ENCODE data around the gene OBSCN. TPM values are rescaled to one million over a fixed set of nuclear protein-coding genes. Genes with fewer than 3 reads are reported as not detected.

OBSCN gene
- total RNA-seq, 1 donor from 2014 or later = 30.2 TPM

DNA sequence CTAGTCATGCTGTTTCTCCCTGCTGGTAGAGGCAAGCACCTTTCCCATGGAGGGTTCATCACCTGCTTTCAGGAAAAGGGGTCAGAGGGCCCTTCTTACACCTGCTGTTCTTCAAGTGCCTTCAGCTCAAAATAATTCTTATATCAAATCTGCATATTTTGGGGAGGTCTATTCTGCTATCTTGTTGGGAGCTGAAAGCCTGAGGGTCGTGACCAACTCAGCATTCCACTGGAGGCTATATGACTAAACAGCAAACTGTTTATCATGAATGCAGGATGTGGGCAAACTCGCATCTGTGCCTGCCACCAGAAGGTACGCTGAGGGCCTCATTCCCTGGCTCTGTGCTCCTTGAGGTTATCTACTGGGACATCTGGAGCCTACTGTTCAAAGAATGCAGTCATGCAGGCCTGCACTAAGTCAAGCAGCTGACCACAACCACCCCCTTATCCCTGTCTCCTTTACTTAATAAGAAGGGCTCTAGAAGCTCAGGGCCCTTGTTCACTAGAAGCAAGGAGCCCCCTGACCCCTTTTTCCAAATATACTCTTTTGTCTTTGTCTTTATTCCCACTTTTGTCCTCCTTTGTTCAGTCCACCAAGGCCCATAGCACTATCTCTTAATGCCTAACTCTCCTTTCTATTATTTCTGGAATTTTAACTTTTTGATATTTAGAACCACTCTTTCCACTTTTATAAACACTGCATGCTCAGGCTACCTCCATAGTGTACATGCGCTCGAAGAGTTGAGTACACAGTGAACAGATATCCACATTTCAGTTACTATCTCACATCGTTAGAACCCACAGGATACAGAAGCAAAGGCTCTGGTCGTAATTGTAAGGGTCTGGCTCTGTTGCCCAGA is 213.4 kb downstream of the OBSCN start:
- no peak for FAIRE-seq

DNA sequence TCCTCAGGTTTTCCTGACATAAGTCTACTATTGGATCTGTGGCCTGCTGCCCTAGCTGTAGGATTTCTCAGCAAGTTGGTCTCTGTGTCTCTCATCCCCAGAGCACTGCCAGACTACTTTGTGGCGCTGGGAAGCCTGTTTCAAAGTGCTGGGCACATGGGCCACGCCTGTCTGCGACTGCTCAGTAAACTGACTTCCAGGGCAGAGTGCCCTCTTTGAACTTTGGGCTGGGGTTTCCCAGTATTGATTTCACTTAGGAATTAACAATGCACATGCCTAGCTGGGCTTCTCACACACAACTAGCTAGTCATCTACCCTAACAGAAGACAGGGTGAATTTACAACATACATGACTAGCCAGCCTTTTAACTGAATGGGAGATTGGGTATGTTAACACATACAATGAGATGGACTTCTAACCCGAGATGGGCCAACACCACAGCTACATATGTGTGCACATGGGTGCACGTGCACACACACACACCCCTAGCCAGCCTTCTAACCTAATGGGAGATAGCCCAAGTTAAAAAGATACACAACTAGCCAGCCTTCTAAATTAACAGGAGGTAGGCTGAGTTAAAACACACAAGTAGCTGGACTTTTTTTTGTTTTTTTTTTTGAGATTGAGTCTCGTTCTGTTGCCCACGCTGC is 215.7 kb downstream of the OBSCN start:
- no peak for FAIRE-seq
- no peak for DNase-seq (ENCODE audit: low spot score in 2 of 2)

More for the DNA sequence above, 213.4 kb downstream of the OBSCN start:
- no peak for DNase-seq (ENCODE audit: low spot score in 2 of 2)

DNA sequence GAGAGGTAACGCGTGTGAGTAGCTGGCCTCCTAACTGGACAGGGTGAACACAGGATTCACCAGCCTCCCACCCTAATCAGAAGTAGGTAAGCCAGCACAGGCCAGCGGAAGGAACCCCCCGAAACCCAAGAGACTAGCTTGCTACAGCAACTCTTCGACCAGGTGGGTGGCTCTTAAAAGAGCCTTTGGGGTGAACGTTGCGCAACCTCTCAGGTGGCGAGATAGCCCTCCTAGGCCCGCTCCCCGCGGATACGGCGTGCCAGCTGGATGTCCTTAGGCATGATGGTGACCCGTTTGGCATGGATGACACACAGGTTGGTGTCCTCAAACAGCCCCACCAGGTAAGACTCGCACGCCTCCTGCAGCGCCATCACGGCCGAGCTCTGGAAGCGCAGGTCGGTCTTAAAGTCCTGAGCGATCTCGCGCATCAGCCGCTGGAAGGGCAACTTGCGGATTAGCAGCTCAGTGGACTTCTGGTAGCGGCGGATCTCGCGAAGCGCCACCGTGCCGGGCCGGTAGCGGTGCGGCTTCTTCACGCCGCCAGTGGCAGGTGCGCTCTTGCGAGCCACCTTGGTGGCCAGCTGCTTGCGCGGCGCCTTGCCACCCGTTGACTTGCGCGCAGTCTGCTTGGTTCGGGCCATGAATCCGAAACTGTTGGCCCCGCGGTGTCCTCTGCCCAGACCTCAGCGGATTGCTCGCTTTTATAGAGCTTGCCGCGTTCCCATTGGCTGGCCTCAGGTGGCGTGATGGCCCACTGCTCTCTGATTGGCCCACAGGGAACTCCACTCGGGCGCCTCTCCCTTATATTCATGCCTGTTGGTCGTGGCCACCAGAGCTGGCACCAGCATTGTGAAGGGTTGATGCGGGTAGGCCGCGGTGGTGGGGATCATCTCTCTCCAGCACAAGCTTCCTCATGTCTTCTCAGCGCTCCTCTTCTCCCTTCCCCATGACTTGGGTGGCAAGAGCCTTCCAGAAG is 217.1 kb downstream of the OBSCN start:
- FAIRE-seq = no peak
- no peak for DNase-seq (ENCODE audit: low spot score in 2 of 2)

DNA sequence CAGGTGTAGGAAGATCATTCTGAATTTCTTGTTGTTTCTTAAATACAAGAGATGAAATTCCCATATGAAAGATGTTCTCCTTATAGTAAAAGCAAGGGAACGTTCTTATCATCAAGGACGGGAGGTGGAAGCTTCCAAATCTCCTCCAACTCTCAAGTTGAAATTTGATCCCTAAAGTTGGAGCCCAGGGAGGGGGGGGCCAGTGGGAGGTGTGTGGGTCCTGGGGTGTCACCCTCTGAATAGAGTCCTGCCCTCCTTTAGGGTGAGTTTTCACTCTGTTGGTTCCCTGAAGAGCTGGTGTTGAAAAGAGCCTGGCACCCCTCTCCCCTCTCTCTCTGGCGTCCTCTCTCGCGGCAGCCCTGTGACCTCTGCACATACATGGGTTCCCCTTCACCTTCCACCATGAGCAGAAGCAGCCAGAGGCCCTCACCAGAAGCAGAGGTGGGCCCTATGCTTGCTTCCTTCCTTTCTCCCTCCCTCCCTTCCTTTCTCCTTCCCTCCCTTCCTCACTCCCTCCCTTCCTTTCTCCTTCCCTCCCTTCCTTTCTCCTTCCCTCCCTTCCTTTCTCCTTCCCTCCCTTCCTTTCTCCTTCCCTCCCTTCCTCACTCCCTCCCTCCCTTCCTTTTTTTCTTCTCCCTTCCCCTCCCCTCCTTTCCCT is 218.8 kb downstream of the OBSCN start:
- DNase-seq (ENCODE audit: low spot score in 2 of 2) = no peak
- no peak for FAIRE-seq

DNA sequence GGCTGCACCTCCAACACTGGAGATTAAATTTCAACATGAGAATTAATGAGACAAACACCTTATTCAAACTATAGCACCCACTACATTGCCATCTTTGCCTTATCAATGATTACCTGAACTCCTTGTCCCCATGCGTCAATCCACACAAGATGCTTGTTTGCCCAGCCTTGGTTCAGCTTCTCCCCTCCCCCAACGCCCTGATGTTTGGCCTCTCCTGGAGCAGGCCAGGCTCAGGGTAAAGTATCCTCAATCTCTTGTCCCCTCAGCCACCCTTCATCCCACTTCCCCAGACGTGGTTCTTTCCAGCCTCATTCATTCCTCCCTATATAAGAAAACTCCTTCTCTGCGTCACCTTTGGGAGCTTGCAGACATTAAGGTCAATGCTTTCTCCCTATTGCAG is 220.6 kb downstream of the OBSCN start:
- no peak for DNase-seq (ENCODE audit: low spot score in 2 of 2)
- no peak for FAIRE-seq

Other genes starting within 250 kb of the OBSCN start
- gene WNT3A, start 201.0 kb upstream of the OBSCN start, total RNA-seq = not detected
- gene ARF1, start 125.3 kb upstream of the OBSCN start, total RNA-seq = 107 TPM
- 4.1 TPM for gene C1orf35, start 104.7 kb upstream of the OBSCN start, total RNA-seq
- gene MRPL55, start 98.7 kb upstream of the OBSCN start, total RNA-seq = 33.4 TPM
- gene GUK1, start 67.8 kb upstream of the OBSCN start, total RNA-seq = 130 TPM
- 0.82 TPM for gene GJC2, start 58.1 kb upstream of the OBSCN start, total RNA-seq
- 2.9 TPM for gene IBA57, start 42.2 kb upstream of the OBSCN start, total RNA-seq
- 14.3 TPM for gene TRIM11, start 198.8 kb downstream of the OBSCN start, total RNA-seq
- 1.6 TPM for gene TRIM17, start 208.8 kb downstream of the OBSCN start, total RNA-seq